NCI-H2196 treated with DMSO at 0.1 percent for 48 hours (cell line): Measurements from ENCODE around the gene GTF2A1L.
"Not testable (repeated sequence)": the region's sequence is repeated elsewhere in the genome, so short reads cannot be mapped to it uniquely, and the experiment has no call there.

ENCODE experiments used
- DNase-seq: peaks from one replicate; lab custom pipeline; 2025; ENCODE audit not compliant: unreplicated experiment; lab: John Stamatoyannopoulos, UW

Gene GTF2A1L

GRCh38 chr2:48696881-48697280, 79.2 kb downstream of the GTF2A1L start:
- no peak for DNase-seq

- no peak for DNase-seq
Observed at GRCh38 chr2:48699348-48699930, 81.8 kb downstream of the GTF2A1L start.

- not testable (repeated sequence) for DNase-seq
Observed at GRCh38 chr2:48703621-48704020, 86.0 kb downstream of the GTF2A1L start.

- no peak for DNase-seq
Observed at GRCh38 chr2:48707466-48707865, 89.8 kb downstream of the GTF2A1L start.

- DNase-seq: no peak
Observed at GRCh38 chr2:48709096-48710034, 91.7 kb downstream of the GTF2A1L start.

GRCh38 chr2:48711343-48711742, 93.7 kb downstream of the GTF2A1L start:
- no peak for DNase-seq

GRCh38 chr2:48712151-48712550, 94.5 kb downstream of the GTF2A1L start:
- DNase-seq: no peak

- DNase-seq: no peak
Observed at GRCh38 chr2:48713647-48714046, 96.0 kb downstream of the GTF2A1L start.

- no peak for DNase-seq
Observed at GRCh38 chr2:48714245-48714644, 96.6 kb downstream of the GTF2A1L start.

GRCh38 chr2:48715042-48715899, 97.6 kb downstream of the GTF2A1L start:
- no peak for DNase-seq

- DNase-seq: no peak
Observed at GRCh38 chr2:48715956-48716355, 98.3 kb downstream of the GTF2A1L start.

GRCh38 chr2:48717846-48718245, 100.2 kb downstream of the GTF2A1L start:
- no peak for DNase-seq

GRCh38 chr2:48719480-48720177, 102.0 kb downstream of the GTF2A1L start:
- no peak for DNase-seq

GRCh38 chr2:48721158-48721557, 103.5 kb downstream of the GTF2A1L start:
- no peak for DNase-seq

GRCh38 chr2:48722391-48722790, 104.7 kb downstream of the GTF2A1L start:
- DNase-seq: no peak

- no peak for DNase-seq
Observed at GRCh38 chr2:48723129-48723528, 105.5 kb downstream of the GTF2A1L start.

- DNase-seq: no peak
Observed at GRCh38 chr2:48724278-48724677, 106.6 kb downstream of the GTF2A1L start.

- no peak for DNase-seq
Observed at GRCh38 chr2:48725696-48726494, 108.2 kb downstream of the GTF2A1L start.

GRCh38 chr2:48727560-48727959, 109.9 kb downstream of the GTF2A1L start:
- DNase-seq: no peak

GRCh38 chr2:48728295-48728694, 110.6 kb downstream of the GTF2A1L start:
- DNase-seq: no peak
